NB4 (cell line): Measurements from ENCODE around the gene MLH1.

Source experiments
- CTCF ChIP-seq: IDR thresholded peaks from one replicate; pipeline ENCODE4 v1.5.1; 2012; ENCODE audit warnings: low read depth, low read length
- MYC ChIP-seq: IDR thresholded peaks from 2 replicates; pipeline ENCODE4 v1.6.1; 2011; ENCODE audit warnings: low read depth, low read length
- POLR2A ChIP-seq: IDR thresholded peaks from 2 replicates; pipeline ENCODE4 v1.6.1; 2011; ENCODE audit warnings: mild to moderate bottlenecking; ENCODE audit not compliant: insufficient read length; ENCODE audit errors: extremely low read depth
- TF ChIP-seq, protein P1 (sequence below): IDR thresholded peaks from 2 replicates; pipeline ENCODE4 v1.6.1; 2011; ENCODE audit warnings: low read depth, low read length

DNA sequence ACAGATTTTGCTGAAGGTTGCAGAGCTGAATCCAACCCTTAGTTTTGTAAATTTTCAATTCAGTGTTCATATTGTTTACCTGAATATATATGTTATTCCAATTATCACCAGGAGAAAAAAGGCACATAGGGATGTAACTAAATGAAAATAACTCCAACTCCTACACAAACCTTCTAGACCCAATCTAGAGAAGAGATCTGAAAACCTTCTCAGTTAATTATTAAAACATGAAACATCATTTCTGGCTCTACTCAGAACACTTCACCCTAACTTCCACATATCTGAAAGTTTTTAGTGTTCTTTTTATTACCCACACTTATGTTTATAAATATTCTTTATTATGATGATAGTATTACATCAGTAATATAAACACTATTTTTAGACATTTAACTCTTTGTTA is 104.5 kb downstream of the MLH1 start:
- TF ChIP-seq CTCF: no peak
- TF ChIP-seq POLR2A: no peak
- TF ChIP-seq, protein P1, sequence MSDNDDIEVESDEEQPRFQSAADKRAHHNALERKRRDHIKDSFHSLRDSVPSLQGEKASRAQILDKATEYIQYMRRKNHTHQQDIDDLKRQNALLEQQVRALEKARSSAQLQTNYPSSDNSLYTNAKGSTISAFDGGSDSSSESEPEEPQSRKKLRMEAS: no peak
- TF ChIP-seq MYC: no peak
